IMR-90 (cell line): ENCODE results near the gene DBH.

Source experiments
- BHLHE40 ChIP-seq: fragments of 150-350 bp; IDR thresholded peaks from 2 replicates; pipeline ENCODE4 v1.6.1; 2016; ENCODE audit warnings: mild to moderate bottlenecking, low read depth, low read length
- CEBPB ChIP-seq: IDR thresholded peaks from 2 replicates; pipeline ENCODE4 v1.6.1; 2012; ENCODE audit warnings: low read depth, low read length, improper control_type of control experiment
- MAFK ChIP-seq: IDR thresholded peaks from 2 replicates; pipeline ENCODE4 v1.6.1; 2012; ENCODE audit warnings: low read depth, low read length, improper control_type of control experiment
- MAZ ChIP-seq: IDR thresholded peaks from 2 replicates; pipeline ENCODE4 v1.6.1; 2012; ENCODE audit warnings: low read depth, mild to moderate bottlenecking, low read length, improper control_type of control experiment, moderate library complexity, borderline replicate concordance
- MXI1 ChIP-seq: IDR thresholded peaks from 2 replicates; pipeline ENCODE4 v1.6.1; 2012; ENCODE audit warnings: low read depth, mild to moderate bottlenecking, low read length, moderate library complexity, borderline replicate concordance
- NFE2L2 ChIP-seq: fragments of 150-350 bp; IDR thresholded peaks from 2 replicates; pipeline ENCODE4 v1.6.1; 2016; ENCODE audit warnings: low read depth, mild to moderate bottlenecking, low read length
- POLR2A ChIP-seq: IDR thresholded peaks from 2 replicates; pipeline ENCODE4 v1.6.1; 2012; ENCODE audit warnings: mild to moderate bottlenecking, low read depth, low read length
- RAD21 ChIP-seq: IDR thresholded peaks from 2 replicates; pipeline ENCODE4 v1.6.1; 2012; ENCODE audit warnings: low read length, improper control_type of control experiment
- RCOR1 ChIP-seq: IDR thresholded peaks from 2 replicates; pipeline ENCODE4 v1.6.1; 2012; ENCODE audit warnings: mild to moderate bottlenecking, low read length, improper control_type of control experiment; ENCODE audit not compliant: insufficient replicate concordance
- RFX5 ChIP-seq: IDR thresholded peaks from 2 replicates; pipeline ENCODE4 v1.8.0; 2012; ENCODE audit warnings: low read depth, mild to moderate bottlenecking, low read length, moderate library complexity
- SMC3 ChIP-seq: fragments of 150-350 bp; IDR thresholded peaks from 2 replicates; pipeline ENCODE4 v1.6.1; 2016; ENCODE audit warnings: low read depth, mild to moderate bottlenecking, antibody characterized with exemption, low read length, moderate library complexity
- TF ChIP-seq, protein P1 (sequence below): conservative IDR thresholded peaks from 2 replicates; pipeline ENCODE4 v1.5.1; 2012; ENCODE audit warnings: mild to moderate bottlenecking, low read depth, low read length, improper control_type of control experiment
- TF ChIP-seq, protein P2 (sequence below): fragments of 150-350 bp; IDR thresholded peaks from 2 replicates; pipeline ENCODE4 v1.6.1; 2016; ENCODE audit warnings: low read depth, mild to moderate bottlenecking, low read length, moderate library complexity, borderline replicate concordance
- TF ChIP-seq, protein P3 (sequence below): fragments of 150-350 bp; IDR thresholded peaks from 2 replicates; pipeline ENCODE4 v1.6.1; 2017; ENCODE audit warnings: mild to moderate bottlenecking, antibody characterized with exemption, low read length, low read depth

DNA sequence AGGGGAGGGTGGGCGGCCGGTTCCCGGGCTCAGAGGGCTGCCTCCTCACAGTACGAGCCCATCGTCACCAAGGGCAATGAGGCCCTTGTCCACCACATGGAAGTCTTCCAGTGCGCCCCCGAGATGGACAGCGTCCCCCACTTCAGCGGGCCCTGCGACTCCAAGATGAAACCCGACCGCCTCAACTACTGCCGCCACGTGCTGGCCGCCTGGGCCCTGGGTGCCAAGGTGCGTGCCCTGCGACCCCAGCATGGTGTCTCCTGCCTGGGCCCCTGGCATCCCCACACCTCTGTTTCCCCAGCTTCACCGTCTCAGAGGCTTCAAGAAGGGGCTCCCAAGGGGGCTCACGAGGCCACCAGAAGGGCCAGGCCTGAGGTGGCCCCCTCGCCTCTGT lies 7.2 kb downstream of the DBH start:
- TF ChIP-seq, protein P1, sequence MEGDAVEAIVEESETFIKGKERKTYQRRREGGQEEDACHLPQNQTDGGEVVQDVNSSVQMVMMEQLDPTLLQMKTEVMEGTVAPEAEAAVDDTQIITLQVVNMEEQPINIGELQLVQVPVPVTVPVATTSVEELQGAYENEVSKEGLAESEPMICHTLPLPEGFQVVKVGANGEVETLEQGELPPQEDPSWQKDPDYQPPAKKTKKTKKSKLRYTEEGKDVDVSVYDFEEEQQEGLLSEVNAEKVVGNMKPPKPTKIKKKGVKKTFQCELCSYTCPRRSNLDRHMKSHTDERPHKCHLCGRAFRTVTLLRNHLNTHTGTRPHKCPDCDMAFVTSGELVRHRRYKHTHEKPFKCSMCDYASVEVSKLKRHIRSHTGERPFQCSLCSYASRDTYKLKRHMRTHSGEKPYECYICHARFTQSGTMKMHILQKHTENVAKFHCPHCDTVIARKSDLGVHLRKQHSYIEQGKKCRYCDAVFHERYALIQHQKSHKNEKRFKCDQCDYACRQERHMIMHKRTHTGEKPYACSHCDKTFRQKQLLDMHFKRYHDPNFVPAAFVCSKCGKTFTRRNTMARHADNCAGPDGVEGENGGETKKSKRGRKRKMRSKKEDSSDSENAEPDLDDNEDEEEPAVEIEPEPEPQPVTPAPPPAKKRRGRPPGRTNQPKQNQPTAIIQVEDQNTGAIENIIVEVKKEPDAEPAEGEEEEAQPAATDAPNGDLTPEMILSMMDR, result no peak
- TF ChIP-seq RCOR1 (no peak), POLR2A (no peak), SMC3 (no peak), RFX5 (no peak), BHLHE40 (no peak), CEBPB (no peak), RAD21 (no peak), MAZ (no peak), MXI1 (no peak), MAFK (no peak), NFE2L2 (no peak)
- TF ChIP-seq, protein P2, sequence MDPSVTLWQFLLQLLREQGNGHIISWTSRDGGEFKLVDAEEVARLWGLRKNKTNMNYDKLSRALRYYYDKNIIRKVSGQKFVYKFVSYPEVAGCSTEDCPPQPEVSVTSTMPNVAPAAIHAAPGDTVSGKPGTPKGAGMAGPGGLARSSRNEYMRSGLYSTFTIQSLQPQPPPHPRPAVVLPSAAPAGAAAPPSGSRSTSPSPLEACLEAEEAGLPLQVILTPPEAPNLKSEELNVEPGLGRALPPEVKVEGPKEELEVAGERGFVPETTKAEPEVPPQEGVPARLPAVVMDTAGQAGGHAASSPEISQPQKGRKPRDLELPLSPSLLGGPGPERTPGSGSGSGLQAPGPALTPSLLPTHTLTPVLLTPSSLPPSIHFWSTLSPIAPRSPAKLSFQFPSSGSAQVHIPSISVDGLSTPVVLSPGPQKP, result no peak
- TF ChIP-seq, protein P3, sequence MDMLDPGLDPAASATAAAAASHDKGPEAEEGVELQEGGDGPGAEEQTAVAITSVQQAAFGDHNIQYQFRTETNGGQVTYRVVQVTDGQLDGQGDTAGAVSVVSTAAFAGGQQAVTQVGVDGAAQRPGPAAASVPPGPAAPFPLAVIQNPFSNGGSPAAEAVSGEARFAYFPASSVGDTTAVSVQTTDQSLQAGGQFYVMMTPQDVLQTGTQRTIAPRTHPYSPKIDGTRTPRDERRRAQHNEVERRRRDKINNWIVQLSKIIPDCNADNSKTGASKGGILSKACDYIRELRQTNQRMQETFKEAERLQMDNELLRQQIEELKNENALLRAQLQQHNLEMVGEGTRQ, result no peak
